NCI-H1417 (cell line): Measurements from ENCODE around the gene TRIM7.
A peak's percentile ranks its signal among the peaks of the same experiment; 100 is the strongest.
"Not testable (repeated sequence)": the region's sequence is repeated elsewhere in the genome, so short reads cannot be mapped to it uniquely, and the experiment has no call there.

Experiments used
- DNase-seq, 3 experiments: peaks; one replicate each; lab custom pipeline; 2025; lab: John Stamatoyannopoulos, UW

Gene TRIM7

DNA sequence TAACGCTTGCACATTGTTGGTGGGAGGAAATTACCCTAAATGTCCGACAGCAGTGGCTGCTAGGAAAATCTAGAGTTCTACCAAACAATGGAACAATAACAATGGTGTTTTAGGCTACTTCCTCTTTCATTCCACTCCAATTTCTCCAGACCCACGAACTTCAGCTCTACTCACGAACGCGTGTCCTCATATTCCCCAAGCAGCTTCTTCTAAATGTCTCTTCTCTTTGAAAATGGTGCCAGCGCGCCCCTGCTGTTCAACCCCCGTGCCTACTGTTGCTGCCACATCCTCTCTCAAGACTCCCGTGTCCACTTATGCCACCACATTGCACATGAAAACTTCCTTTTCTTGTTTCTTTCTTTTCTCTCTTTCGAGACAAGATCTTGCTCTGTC, 32.0 kb downstream of the TRIM7 start:
- no peak for DNase-seq

DNA sequence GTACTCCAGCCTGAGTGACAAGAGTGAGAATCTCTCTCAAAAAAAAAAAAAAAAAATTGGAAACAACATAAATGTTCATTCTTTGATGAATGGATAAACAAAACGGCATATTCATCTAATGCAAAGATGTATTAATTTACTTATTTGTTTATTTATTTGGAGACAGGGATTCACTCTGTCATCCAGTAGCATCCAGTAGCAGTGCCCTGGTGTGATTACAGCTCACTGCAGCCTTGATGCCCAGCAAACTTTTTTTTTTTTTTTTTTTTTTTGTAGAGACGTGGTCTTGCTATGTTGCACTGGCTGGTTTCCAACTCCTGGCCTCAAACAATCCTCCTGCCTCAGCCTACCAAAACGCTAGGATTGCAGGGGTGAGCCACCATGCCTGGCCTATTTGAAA, 33.2 kb downstream of the TRIM7 start:
- no peak for DNase-seq

DNA sequence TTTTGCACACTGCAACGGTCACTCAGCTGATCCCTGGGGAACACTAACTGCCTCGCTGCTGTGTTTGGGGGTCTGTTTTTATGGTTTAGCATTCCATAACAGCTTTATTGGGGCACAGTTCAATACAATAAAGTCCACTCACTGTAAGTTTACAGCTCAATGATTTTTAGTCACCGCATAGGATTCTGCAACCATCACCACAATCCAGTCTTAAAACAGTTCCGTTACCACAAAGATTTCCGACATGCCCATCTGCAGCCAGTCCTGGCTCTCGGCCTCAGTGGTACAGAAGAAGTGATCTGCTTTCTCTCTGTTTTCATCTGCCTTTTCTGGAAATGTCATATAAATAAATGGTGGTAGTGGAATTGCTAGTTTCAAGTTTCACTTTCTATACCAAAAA, 34.0 kb downstream of the TRIM7 start:
- DNase-seq: no peak

DNA sequence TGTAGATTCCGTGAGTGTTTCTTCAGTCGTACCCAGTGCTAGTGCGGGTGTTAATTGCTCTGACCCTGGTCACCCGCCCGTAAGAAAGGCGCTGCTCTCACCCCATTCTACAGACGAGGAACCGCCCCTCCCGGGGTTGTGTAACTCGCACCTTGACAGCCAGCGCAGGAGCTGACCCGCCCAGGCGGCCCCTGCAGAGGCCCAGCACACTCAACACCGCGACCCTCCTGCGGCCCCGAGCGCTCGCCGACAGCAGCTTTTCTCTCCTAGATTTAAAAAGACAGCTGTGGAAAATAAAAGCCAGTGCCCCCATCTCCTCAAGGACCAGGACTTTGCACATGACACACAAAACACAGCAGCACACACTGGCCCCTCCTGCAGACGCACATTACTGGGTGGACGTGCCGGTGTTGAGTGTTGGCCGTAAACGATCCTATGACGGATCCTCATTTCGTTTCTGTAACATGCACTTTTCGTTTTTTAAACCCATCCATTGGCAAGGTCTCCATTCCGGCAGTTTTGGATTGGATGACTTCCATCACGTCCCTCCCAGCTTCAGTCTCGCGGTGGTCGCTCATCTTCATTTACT, 34.7 kb downstream of the TRIM7 start:
- DNase-seq: no peak

DNA sequence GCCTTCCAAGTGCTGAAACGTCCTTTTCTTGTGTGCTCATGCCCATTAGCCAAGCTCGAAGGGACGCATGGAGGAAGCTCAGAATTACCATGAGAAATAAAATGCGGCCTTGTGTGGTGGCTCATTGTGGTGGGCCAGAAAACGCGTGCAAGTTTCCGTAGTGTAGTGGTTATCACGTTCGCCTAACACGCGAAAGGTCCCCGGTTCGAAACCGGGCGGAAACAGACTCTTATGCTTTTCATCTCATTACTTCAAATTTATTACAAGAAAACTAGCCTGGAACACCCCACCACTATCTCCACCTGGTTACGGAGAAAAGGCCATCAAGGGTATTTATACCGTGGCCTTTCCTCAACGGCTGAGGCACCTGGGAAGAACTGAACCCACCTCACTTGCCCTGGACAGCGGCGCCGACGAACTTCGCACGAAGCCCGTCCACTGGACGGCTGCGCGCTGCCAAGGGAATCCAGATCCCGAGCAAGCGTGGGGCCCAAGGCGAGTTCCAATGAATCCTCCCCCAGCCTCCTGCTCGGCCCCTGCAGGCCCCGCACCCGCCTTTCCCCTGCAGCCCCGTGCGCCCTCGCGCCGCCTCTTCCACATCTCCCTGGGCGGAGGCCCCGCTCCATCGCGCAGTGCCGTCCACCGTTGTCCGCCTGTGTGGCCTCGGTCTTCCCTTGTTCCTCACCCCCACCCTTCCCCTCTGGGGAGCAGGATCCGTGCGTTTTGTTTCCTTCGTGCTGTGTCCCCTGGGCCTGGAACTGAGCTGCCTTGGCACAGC, 35.3 kb downstream of the TRIM7 start:
- DNase-seq: not testable (repeated sequence)

DNA sequence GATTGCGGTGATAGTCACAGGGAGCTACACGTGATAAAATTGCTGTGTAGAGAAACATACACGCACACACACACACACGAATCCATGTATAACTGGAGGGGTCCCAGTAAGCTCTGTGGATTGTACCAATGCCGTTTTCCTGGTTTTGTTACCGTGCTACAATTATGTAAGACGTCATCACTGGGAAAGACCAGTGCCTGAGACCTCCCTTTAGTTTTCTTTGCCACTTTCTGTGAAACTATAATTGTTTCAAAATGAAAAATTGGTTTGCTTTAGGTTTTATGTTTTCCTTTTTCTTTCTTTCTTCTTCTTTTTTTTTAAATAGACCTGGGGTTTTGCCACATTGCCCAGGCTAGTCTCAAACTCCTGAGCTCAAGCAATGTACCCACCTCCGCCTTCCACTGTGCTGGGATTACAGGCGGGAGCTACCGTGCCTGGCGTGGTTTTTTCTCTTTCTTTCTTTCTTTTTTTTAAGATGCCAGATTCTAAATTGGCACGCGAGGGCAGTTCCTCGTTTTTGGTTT, 36.3 kb downstream of the TRIM7 start:
- no peak for DNase-seq

DNA sequence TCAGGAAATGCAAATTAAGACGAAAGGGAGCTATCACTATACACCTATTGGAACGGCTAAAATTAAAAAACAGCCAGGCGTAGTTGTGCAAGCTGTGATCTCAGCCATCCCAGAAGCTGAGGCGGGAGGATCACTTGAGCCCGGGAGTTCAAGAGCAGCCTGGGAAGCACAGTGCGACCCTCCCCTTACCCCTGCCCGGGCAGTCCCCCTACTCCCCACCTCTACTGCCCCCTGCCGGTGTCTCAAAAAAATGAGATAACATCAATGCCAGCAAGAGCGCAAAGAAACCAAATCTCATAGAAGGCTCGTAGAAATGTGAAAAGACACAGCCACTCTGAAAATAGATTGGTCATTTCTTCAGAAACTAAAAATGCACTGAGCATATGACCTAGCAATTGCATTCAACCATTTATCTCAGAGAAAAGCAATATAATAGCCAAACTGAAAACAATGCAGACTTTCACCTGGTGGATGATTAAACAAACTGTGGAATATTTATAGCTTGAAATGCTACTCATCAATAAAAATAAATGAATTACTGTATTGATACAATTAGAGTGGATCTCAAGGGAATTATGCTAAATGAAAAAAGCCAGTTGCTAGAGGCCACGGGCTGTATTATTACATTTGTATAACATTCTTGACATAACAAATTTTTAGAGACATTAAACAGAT, 37.0 kb downstream of the TRIM7 start:
- peak in 2 of 3 experiments; percentile 6 to 14 for DNase-seq

DNA sequence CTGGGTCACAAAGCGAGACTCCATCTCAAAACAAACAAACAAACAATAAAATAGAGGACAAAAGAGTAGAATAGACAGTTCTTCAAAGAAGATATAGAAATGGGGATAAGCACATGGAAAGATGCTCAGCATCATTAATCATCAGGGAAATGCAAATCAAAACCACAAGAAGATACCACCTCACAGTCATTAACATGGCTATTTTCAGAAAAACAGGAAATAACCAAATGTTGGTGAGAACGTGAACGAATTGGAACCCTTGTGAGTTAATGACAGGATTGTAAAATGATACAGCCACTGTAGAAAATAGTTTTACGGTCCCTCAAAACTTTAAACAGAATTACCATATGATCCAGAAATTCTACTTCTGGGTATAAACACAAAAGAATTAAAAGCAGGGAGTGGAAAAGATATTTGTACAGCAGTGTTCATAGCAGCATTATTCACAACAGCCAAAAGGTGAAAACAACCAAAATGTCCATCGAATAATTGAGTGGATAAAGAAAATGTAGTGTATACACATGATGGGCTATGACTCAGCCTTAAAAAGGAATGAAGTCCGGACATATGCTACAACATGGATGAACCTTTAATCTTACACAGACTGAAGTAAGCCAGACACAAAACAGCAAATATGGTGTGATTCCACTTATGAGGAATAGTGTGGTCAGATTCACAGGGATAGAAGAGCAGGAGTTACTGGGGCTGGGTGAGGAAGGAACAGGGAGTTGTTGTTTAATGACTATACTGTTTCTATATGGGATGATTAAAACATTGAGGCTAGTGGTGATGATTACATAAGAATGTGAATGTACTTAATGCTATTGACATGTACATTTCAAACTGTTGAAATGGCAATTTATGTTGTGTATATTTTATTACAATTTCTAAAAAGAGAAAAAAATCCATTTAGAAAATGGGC, 37.9 kb downstream of the TRIM7 start:
- no peak for DNase-seq

DNA sequence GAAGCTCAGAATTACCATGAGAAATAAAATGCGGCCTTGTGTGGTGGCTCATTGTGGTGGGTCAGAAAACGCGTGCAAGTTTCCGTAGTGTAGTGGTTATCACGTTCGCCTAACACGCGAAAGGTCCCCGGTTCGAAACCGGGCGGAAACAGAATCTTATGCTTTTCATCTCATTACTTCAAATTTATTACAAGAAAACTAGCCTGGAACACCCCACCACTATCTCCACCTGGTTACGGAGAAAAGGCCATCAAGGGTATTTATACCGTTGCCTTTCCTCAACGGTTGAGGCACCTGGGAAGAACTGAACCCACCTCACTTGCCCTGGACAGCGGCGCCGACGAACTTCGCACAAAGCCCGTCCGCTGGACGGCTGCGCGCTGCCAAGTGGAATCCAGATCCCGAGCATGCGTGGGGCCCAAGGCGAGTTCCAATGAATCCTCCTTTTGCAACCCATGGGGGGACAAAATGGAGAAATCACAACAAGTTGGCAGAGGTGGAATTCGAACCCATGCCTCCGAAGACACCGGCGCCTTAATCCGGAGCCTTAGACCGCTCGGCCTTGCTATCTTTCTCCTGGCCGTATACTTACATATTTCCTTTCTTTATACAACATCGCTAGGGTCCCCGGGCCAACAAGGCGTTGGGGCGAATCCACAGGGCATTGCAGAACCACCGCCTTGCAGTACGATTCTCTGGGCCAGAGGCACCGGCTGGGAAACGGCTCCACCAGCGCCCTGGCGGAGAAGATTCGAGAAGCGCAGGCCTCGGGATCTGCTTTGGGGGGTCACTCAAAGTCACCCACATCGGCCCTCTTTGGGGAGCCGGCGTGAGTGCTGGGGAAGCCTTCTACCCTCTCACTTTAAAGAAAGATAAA, 40.7 kb downstream of the TRIM7 start:
- DNase-seq: no peak

DNA sequence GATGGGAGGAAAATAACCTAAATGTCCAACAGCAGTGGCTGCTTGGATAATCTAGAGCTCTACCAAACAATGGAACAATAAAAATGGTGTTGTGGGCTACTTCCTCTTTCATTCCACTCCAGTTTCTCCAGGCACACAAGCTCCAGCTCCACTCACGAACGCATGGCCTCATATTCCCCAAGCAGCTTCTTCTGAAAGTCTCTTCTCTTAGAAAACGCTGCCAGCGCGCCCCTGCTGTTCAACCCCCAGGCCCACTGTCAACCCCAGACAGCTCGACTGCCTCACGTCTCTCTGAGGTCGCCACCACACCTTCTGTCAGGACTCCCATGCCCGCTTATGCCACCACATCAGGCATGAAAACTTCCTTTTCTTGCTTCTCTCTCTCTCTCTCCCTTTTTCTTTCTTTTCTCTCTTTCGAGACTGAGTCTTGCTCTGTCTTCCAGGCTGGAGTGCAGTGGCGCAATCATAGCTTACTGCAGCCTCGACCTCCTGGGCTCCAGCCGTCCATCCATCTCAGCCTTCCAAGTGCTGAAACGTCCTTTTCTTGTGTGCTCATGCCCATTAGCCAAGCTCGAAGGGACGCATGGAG, 41.4 kb downstream of the TRIM7 start:
- DNase-seq: no peak

DNA sequence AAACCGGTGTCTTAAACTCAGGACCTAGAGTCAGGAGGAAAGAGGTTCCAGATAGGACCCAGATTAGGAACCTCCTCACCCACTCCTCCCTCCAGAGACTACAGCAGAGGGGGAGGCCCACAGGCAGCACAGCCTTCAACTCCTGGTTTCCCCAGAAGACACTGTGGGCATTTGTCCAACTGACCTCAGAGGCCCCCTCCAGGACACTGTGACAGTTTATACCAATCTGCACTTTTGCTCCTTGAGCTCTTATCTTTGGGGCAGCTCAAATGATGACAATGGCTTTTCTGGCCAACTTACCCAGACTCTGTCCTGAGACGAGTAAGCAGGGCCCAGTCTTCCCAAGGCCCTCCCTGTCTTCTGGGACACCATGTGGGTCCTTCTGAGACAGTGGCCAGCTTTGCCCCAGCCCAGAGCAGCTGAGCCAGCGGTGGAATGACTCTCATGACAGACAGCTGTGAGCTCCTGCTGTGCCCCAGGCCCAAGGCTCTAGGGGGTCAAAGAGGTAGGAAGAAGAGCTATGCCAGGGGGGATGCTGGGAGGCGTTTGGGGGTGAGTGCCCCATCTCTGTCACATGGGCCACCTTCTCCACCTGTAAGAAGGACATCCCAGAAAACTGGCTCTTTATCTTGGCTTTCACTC, 43.3 kb downstream of the TRIM7 start:
- DNase-seq: no peak

DNA sequence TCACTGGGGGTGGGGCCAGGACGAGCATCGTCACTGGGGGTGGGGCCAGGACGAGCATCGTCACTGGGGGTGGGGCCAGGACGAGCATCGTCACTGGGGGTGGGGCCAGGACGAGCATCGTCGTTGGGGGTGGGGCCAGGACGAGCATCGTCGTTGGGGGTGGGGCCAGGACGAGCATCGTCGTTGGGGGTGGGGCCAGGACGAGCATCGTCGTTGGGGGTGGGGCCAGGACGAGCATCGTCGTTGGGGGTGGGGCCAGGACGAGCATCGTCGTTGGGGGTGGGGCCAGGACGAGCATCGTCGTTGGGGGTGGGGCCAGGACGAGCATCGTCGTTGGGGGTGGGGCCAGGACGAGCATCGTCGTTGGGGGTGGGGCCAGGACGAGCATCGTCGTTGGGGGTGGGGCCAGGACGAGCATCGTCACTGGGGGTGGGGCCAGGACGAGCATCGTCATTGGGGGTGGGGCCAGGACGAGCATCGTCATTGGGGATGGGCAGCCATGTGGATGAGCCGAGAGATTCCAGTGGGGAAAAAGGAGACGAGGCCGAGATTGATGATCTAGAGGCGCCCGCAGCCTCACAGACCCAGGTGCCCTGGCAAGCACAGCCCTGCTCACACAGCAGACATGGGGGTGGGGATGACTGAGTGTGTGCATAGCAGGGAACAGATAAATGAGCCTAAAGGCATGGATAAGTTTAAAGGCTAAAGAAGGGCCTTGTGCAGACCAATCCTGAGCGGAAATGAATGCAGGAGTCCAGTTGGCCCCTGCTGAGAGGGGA, 44.1 kb downstream of the TRIM7 start:
- peak; percentile 52 to 68 (median 53) for DNase-seq

DNA sequence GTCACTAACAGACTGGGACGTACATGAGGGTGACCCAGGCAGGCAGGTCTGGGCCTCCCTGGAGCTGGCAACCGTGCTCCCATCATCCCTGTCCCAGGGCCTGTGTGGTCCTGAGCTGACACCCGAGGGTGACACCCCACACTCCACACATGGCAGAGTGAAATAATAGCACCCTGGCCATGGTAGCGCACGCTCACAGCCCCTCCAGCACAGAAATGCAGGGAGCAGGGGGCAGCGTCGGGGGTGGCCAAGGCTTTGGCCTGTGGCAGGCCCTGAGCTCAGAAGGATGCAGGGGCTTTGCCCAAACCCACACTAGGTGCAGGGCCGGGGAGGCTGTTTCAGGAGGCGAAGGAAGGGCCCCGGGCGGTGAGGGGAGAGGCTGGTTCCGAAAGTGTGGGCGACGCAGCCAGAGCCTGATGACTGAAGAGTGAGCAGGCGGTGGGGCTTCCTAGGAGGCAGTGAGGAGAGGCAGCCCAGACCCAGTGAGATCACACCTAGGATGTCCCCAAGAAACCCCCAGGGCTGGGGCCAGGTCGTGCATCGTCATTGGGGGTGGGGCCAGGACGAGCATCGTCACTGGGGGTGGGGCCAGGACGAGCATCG, 44.7 kb downstream of the TRIM7 start:
- peak; percentile 32 to 50 (median 46) for DNase-seq

DNA sequence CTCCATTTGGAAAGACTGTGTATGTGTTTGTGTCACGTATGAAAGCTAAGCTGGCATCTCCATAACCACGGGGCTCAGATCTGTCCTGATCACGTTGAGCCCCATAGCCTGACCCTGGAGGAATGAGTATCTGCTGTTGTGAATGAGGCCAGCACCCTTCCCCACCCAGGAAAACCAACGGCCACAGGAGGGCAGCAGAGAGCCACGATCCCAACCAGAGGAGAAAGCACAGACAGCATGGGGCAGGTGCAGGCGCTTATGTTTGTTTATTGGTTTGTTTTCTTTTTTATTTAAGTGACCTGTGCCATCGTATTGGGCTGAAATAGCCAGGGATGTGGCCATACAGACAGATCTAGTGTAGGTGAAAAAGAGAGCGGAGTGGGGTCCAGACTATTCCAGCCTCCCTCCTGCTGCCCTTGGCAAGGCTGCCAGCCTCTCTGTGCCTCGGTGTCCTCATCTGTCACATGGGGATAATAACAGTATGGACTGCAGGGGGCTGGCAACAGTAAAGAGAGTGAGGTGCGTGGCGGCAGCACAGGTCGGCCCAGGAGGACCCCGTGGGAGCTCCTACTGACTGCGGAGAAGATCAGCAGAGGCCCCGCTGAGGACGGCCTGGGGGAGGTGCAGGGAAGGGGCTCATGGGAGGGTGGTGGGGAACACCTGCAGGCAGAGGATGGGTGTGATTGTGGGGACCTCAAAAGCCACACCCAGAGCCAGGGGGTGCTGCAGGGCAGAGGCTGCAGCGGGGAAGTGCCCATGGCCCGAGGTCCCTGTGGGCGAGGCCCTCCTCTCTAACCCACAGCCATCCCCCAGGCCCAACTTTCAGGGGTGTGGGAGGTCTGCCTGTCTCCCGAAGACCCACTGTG, 45.5 kb downstream of the TRIM7 start:
- DNase-seq: peak; percentile 63 to 84 (median 76)

DNA sequence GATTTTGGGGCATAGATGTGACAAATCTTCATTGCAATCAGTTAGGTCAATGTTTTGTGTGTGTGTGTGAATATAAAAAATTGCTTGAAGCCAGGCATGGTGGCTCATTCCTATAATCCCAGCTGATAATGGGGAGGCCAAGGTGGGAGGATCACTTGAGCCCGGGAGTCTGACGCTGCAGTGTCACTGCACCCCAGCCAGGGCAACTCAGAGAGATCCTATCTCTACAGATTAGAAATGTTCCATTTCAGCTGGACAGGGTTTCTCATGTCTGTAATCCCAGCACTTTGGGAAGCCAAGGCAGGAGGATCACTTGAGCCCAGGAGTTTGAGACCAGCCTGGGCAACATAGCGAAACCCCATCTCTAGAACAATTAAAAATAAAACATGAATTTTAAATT, 46.1 kb downstream of the TRIM7 start:
- no peak for DNase-seq

DNA sequence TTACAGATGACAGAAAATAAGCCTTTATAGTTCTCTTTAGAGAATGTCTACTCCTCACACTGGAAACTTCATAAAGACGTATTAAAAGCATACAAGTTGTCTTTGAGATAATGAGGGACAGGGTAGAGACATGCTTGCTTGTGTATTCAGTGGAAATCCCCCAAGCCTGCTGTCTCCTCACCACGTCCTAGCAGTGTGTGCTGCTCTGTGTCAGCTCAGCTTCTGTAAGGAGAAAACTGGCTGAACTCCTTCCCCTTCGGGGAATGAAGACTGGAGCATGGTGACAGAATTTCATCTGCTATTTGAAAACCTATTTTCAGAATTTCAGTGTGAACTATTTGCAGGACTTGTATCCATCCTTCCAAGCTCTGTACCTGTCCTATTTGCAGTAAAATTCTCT, 48.2 kb downstream of the TRIM7 start:
- no peak for DNase-seq

DNA sequence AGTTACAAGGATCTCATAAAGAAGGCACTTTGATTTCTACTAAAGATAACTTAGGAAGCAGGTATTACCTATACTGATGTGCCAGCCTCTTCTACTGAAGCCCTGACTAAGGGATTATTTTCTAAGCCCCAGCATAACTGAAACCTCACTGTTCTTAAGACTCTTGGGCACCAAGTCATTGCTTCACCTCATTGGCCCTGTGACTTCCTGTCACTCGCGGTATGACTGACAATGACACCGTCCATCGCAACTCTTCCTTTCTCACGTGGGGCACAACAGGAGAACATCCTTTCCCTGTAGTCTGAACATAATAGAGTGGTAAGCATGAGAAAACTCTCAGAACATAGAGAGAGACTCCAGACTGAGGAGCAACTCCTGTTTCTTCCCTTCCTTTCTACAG, 51.2 kb downstream of the TRIM7 start:
- no peak for DNase-seq

DNA sequence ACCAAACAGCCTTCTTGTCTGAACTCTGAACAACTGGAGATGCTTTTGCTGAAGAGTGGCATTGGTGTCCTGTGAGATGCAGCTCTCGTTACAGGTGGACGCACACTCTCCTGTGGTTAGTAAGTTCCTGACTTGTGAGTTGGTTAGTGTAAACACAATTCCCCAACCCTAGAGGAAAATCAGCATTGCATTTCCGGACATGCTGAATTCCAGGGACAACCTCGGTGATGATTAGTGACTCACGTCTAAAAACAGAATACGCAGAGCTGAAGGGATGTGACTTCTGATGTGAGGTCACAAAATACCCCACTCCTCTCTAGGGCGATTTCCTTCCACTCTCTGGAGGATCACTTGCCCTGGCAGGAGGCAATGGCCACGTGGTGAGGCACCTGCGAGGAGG, 52.6 kb downstream of the TRIM7 start:
- DNase-seq: no peak
